HepG2 (cell line): ENCODE measurements around the gene ATP6V0A1. TPM values are rescaled to one million over a fixed set of nuclear protein-coding genes. Genes with fewer than 3 reads are reported as not detected.

ENCODE experiments used
- CBX1 ChIP-seq: IDR thresholded peaks from one replicate; pipeline ENCODE4 v1.6.1; 2016; ENCODE audit warnings: antibody characterized with exemption, low read depth
- FLYWCH1 ChIP-seq: sonication (generic); formaldehyde crosslinking; IDR thresholded peaks from 2 replicates; pipeline ENCODE4 v1.8.1; 2023; ENCODE audit warnings: mild to moderate bottlenecking, missing genetic modification reagents
- FOXP1 ChIP-seq, 2 experiments: fragments of 450-650 bp in 1 of 2; IDR thresholded peaks; 2 replicates each; pipeline ENCODE4 v1.6.1; 2017 to 2018; ENCODE audit warnings: antibody characterized with exemption in 1 of 2
- GLMP ChIP-seq: sonication (generic); formaldehyde crosslinking; IDR thresholded peaks from 2 replicates; pipeline ENCODE4 v1.9.0; 2021; ENCODE audit warnings: missing genetic modification reagents, mild to moderate bottlenecking, borderline replicate concordance
- HIC2 ChIP-seq: sonication (generic); formaldehyde crosslinking; IDR thresholded peaks from 2 replicates; pipeline ENCODE4 v1.9.0; 2022; ENCODE audit warnings: low read depth, missing genetic modification reagents
- HOXA5 ChIP-seq: sonication (generic); formaldehyde crosslinking; IDR thresholded peaks from 2 replicates; pipeline ENCODE4 v1.4.0; 2020; ENCODE audit warnings: missing genetic modification reagents
- MBNL3 ChIP-seq: fragments of 250-450 bp; sonication (Bioruptor Pico); conservative IDR thresholded peaks from 2 replicates; pipeline ENCODE4 v1.8.0; 2022; ENCODE audit warnings: mild to moderate bottlenecking, inconsistent platforms
- MTA3 ChIP-seq: sonication (generic); formaldehyde crosslinking; IDR thresholded peaks from 2 replicates; pipeline ENCODE4 v1.4.0; 2020; ENCODE audit warnings: missing genetic modification reagents
- NR2F6 ChIP-seq, 2 experiments: IDR thresholded peaks; 2 replicates each; pipeline ENCODE4 v1.6.1; 2016; ENCODE audit warnings: antibody characterized with exemption in 1 of 2, mild to moderate bottlenecking in 1 of 2
- PHF20 ChIP-seq: sonication (generic); formaldehyde crosslinking; IDR thresholded peaks from 2 replicates; pipeline ENCODE4 v1.5.0; 2020; ENCODE audit warnings: mild to moderate bottlenecking, missing genetic modification reagents
- PLSCR1 ChIP-seq: sonication (generic); formaldehyde crosslinking; IDR thresholded peaks from 2 replicates; pipeline ENCODE4 v1.5.0; 2020; ENCODE audit warnings: missing genetic modification reagents, mild to moderate bottlenecking, borderline replicate concordance
- POLR2G ChIP-seq: fragments of 200-400 bp; formaldehyde crosslinking; IDR thresholded peaks from 2 replicates; pipeline ENCODE4 v1.6.1; 2018; ENCODE audit warnings: mild to moderate bottlenecking, low read depth, low read length, moderate library complexity
- PRDM4 ChIP-seq: sonication (generic); formaldehyde crosslinking; IDR thresholded peaks from 2 replicates; pipeline ENCODE4 v1.9.0; 2021; ENCODE audit warnings: missing genetic modification reagents, borderline replicate concordance
- YY1 ChIP-seq: IDR thresholded peaks from 2 replicates; pipeline ENCODE4 v1.6.1; 2011; ENCODE audit warnings: low read length, low read depth, moderate library complexity, mild to moderate bottlenecking; ENCODE audit not compliant: insufficient read depth, insufficient replicate concordance
- ZFX ChIP-seq: sonication (generic); formaldehyde crosslinking; IDR thresholded peaks from 2 replicates; pipeline ENCODE4 v1.4.0; 2020; ENCODE audit warnings: mild to moderate bottlenecking, low read depth, missing genetic modification reagents, moderate library complexity
- ZMAT5 ChIP-seq: sonication (generic); formaldehyde crosslinking; IDR thresholded peaks from 2 replicates; pipeline ENCODE4 v1.5.0; 2020; ENCODE audit warnings: mild to moderate bottlenecking, low read depth, missing genetic modification reagents, borderline replicate concordance
- ZNF10 ChIP-seq: sonication (generic); formaldehyde crosslinking; IDR thresholded peaks from 2 replicates; pipeline ENCODE4 v1.4.0; 2020; ENCODE audit warnings: mild to moderate bottlenecking, low read depth, missing genetic modification reagents, borderline replicate concordance
- ZNF260 ChIP-seq: sonication (generic); formaldehyde crosslinking; IDR thresholded peaks from 2 replicates; pipeline ENCODE4 v1.4.0; 2020; ENCODE audit warnings: missing genetic modification reagents, low read depth, mild to moderate bottlenecking, borderline replicate concordance
- ZNF614 ChIP-seq: IDR thresholded peaks from 2 replicates; pipeline ENCODE4 v1.6.1; 2018; ENCODE audit warnings: missing biosample characterization, missing genetic modification reagents, inconsistent platforms, borderline replicate concordance
- ZNF761 ChIP-seq: sonication (generic); formaldehyde crosslinking; conservative IDR thresholded peaks from 2 replicates; pipeline ENCODE4 v1.4.0; 2020; ENCODE audit warnings: mild to moderate bottlenecking, missing genetic modification reagents
- ZSCAN9 ChIP-seq: IDR thresholded peaks from 2 replicates; pipeline ENCODE4 v1.6.1; 2016; ENCODE audit warnings: borderline replicate concordance
- polyA plus RNA-seq, 8 experiments: library from polyadenylated mRNA; depleted of rRNA in 3 of 8; stranded (reverse) in 7 of 8; unstranded in 1 of 8; fragments of >200 nt; fragmentation: Illumina TruSeq in 4 of 8; extraction: Trizol in 4 of 8; gene quantifications; 2 replicates each; pipeline versions ENCODE4 v1.2.1 to v1.2.3, GENCODE V29; 2011 to 2016; ENCODE audit warnings: low read depth in 4 of 8, missing spikeins in 1 of 8, mixed read lengths in 1 of 8; ENCODE audit not compliant: insufficient read depth in 1 of 8
- total RNA-seq, 5 experiments: library from RNA; depleted of rRNA; stranded (reverse); fragments of >200 nt; fragmentation: Illumina TruSeq; extraction: Trizol; gene quantifications; 2 replicates each; pipeline ENCODE4 v1.2.3, GENCODE V29; 2016; ENCODE audit warnings: low read depth in 1 of 5

Gene ATP6V0A1
- total and polyA plus RNA-seq, 2 of the 13 experiments (the other 11 are each of a cell fraction or from before 2014, with no cell fraction given), result 27.9 to 54.1 TPM

GRCh38 chr17:42530952-42531454 lies 72.3 kb downstream of the ATP6V0A1 start (continued):
- TF ChIP-seq FOXP1 (IDR thresholded peaks at IDR 0.05), result peak; percentile 81
- TF ChIP-seq FOXP1 (CRISPR knock-in tag; IDR thresholded peaks at IDR 0.05), result peak; percentile 97
- TF ChIP-seq YY1, result peak; percentile 36
- no peak for TF ChIP-seq MBNL3 (CRISPR knock-in tag)
- TF ChIP-seq PHF20 (CRISPR knock-in tag), result no peak
- no peak for TF ChIP-seq PRDM4 (CRISPR knock-in tag)
- no peak for TF ChIP-seq CBX1
- TF ChIP-seq ZFX (CRISPR knock-in tag), result peak; percentile 81
- TF ChIP-seq PLSCR1 (CRISPR knock-in tag), result no peak
- TF ChIP-seq ZNF10 (CRISPR knock-in tag), result no peak
- no peak; the same call in 1 of the 2 replicates for TF ChIP-seq HOXA5
- no peak for TF ChIP-seq MTA3
- TF ChIP-seq ZNF614 (CRISPR knock-in tag), result peak; percentile 97
- no peak for TF ChIP-seq ZMAT5
- TF ChIP-seq FLYWCH1, result no peak
- peak; percentile 98 for TF ChIP-seq NR2F6 (IDR thresholded peaks at IDR 0.05)
- peak; percentile 99 for TF ChIP-seq NR2F6 (CRISPR knock-in tag; IDR thresholded peaks at IDR 0.05)
- peak; percentile 95 for TF ChIP-seq HIC2 (CRISPR knock-in tag)
- TF ChIP-seq ZNF260, result no peak
- peak; percentile 39; the same call in 1 of the 2 replicates for TF ChIP-seq POLR2G
- TF ChIP-seq ZSCAN9, result peak; percentile 98
- TF ChIP-seq ZNF761, result peak; percentile 78; the same call in 1 of the 2 replicates
- TF ChIP-seq GLMP, result no peak
